Ureter (tissue), 1 donor: ENCODE measurements around the gene SCO2. TPM values are rescaled to one million over a fixed set of nuclear protein-coding genes. Genes with fewer than 3 reads are reported as not detected.
"Not testable (repeated sequence)": the region's sequence is repeated elsewhere in the genome, so short reads cannot be mapped to it uniquely, and the experiment has no call there.

Experiments
- DNase-seq: peaks from one replicate; pipeline ENCODE4 v3.0.0-alpha.2; 2020; ENCODE audit warnings: low spot score
- total RNA-seq: library from RNA; stranded (reverse); gene quantifications from one replicate; pipeline ENCODE4 v1.2.4, GENCODE V29; 2023
- donor health status: DM: yes; HTN: yes; CAD: no.

Gene SCO2
- total RNA-seq, 1 donor from 2014 or later = not detected

DNA sequence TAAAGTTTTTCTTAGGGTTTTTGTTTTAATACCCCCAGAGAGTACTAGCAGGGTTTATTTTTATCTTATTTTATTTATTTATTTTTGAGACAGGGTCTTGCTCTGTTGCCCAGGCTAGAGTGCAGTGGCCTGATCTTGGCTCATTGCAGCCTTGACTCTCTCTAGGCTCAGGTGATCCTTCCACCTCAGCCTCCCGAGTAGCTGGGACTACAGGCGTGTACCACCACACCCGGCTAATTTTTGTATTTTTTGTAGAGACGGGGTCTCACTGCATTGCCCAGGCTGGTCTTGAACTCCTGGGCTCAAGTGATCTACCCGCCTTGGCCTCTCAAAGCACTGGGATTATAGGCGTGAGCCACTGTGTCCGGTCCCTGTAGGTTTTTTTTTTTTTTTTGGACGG lies 5.2 kb downstream of the SCO2 start:
- DNase-seq = not testable (repeated sequence)

DNA sequence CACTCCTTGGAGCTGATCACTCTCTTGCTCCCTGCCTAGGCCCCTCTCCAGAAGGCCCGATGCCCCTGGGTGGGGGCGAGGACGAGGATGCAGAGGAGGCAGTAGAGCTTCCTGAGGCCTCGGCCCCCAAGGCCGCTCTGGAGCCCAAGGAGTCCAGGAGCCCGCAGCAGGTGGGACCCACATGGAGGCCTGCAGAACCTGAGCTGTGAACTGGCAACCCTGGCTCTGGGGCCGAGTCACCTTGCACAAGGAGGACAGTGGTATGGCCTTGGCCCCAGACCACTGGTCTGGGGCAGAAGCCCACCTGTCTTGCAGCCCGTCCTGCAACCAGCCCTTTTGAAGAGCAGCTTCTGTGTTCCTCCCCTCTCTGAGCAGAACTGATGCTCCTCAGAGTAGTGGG lies 6.2 kb downstream of the SCO2 start:
- no peak for DNase-seq

DNA sequence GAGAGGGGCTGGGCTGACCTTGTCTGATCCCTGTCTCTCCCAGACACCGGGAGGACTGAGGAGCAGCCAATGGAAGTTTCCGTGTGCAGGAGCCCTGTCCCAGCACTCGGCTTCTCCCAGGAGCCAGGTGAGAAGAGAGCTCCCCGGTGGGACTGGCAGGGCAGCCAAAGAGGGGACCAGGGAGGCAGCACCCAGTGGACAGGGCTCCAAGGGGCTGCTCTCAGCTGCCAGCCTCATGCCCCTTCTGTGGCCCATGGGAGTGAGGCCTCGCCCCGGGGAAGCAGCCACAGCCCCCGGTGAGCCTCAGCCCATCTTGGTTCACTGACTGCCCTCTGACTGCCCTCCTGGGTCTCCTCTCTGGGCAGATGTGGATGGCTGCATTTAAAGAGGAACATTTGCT lies 6.8 kb downstream of the SCO2 start:
- DNase-seq = no peak

GRCh38 chr22:50517495-50518260 lies 7.7 kb downstream of the SCO2 start:
- DNase-seq = no peak

DNA sequence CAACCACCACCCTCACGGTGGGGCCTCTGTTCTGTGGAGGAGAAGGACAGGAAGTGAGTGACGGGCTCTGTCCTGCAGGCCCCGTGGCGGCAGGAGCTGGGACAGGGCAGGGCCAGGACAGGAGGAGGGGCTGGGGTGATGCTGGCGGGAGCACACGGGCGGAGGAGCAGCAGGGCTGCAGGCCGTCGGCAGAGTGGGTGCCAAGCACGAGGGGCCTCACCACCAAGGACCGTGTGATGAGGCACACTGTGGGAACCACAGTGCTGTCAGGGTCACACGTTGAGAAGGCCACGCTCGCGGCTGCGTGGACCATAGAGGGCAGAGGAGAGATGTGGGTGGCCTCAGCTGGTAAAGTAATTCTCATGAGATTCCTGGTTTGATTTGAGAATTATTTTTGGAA lies 8.5 kb downstream of the SCO2 start:
- DNase-seq = no peak

DNA sequence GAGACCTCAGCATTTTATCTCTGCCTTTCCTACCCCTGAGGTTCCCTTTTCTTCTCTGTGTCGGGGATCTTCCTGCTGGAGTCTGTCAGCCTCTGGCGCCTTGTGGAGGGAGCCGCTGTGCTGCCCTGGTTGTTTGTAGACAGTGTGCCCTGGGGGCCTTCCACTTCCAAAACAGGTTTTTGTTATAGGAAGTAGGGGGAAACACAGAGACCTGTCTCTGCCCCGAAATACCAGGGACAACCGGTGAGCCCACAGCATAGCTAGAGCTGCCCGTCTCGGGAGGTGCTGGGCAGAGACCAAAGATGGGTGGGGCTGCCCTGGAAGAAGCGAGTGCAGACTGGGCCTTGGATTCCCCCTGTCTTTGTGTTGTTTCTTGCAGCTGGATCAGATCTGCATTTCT lies 9.3 kb downstream of the SCO2 start:
- DNase-seq = no peak

DNA sequence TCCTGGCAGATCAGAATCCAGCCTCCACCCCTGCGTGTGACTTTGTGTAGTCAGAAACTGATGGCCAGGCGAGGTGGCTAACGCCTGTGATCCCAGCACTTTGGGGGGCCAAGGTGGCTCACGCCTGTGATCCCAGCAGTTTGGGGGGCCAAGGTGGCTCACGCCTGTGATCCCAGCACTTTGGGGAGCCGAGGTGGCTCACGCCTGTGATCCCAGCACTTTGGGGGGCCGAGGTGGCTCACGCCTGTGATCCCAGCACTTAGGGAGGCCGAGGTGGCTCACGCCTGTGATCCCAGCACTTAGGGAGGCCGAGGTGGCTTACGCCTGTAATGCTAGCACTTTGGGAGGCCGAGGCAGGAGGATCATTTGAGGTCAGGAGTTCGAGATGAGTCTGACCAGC lies 12.2 kb downstream of the SCO2 start:
- DNase-seq = no peak

DNA sequence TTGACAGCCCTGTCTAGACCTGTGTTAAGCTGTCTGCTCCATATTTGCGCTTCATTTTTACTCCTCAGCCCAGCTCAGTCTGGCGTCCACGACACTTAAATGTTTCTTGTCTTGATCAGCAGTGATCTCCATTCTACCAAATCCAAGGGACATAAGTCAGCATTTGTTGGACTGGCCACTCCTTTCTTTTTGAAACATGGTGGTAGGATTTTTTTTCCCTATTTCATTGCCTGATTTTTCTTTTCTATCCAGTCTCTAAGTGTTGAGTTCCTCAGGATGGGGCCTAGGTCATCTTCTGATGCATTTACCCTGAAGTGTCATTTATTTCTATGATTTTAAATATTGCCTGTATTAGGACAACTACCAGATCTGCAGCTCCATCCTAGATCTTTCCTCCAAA lies 16.5 kb downstream of the SCO2 start:
- no peak for DNase-seq

GRCh38 chr22:50507991-50508884 lies 17.2 kb downstream of the SCO2 start, which contains the start of gene NCAPH2:
NCAPH2 (plus strand) TSS chr22:50508224; CDS start chr22:50508338, 114 bp downstream.
- DNase-seq = peak; percentile 97

DNA sequence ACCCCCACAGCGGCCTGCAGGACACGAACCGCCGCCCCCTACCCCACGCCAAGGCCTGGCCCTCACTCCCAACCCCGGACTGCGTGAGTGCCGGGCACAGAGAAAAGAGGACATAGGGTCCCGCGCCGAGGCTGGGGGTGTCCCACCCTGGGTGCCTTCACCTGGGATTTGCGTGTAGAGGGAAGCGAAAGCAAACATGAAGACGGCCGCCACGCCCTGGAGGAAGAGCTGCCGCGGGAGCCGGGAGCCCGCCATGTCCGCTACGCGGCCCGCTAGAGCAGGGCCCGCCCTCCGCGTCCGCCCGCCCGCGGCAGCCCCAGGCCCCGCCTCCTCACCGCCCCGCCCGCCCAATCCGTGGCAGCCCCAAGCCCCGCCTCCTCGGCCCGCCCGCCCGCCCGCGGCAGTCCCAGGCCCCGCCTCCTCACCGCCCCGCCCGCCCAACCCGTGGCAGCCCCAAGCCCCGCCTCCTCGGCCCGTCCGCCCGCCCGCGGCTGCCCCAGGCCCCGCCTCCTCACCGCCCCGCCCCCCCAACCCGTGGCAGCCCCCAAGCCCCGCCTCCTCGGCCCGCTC lies 17.9 kb downstream of the SCO2 start, which contains the start of gene LMF2:
Gene LMF2 (minus strand): TSS at position 282 of the 570 bp plus-strand sequence. CDS start 27 bp downstream, at position 255.
- DNase-seq = peak; percentile 92

DNA sequence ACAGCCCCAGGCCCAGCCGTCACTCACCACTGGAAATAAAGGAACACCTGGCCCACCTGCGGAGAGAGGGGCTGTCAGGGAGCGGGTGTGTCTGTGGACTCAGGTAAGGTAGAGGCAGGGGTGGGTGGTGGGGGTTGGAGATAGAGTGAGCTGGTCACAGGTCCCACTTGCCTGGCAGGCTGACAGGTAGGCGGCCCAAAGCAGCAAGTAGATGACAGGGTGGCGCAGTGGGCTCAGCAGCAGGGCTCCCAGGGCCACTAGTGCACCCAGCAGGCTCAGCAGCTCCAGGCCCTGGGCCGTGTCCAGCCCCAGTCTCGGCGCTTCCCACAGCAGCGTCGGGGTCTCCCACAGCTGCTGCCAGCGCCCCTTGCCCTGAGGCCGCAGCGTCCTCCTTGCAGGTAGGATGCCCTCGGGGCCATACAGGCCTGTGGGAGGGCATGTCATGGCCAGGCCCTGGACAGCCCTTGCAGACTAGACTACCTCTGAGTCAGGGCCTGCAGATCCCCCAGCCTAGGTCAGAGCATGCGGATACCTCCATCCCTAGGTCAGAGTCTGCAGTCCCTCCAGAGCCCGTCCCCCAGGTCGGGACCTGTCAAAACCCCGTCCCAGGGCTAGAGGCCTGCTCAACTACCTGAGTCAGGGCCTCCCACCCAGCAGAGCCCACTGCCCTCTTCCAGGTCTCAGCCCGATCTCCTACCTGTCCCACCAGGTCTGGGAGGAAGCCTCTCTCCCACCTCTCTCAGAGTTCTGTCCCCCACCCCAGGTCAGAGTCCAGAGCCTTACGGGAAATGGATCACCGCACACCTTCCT lies 18.6 kb downstream of the SCO2 start:
- DNase-seq = peak; percentile 60

DNA sequence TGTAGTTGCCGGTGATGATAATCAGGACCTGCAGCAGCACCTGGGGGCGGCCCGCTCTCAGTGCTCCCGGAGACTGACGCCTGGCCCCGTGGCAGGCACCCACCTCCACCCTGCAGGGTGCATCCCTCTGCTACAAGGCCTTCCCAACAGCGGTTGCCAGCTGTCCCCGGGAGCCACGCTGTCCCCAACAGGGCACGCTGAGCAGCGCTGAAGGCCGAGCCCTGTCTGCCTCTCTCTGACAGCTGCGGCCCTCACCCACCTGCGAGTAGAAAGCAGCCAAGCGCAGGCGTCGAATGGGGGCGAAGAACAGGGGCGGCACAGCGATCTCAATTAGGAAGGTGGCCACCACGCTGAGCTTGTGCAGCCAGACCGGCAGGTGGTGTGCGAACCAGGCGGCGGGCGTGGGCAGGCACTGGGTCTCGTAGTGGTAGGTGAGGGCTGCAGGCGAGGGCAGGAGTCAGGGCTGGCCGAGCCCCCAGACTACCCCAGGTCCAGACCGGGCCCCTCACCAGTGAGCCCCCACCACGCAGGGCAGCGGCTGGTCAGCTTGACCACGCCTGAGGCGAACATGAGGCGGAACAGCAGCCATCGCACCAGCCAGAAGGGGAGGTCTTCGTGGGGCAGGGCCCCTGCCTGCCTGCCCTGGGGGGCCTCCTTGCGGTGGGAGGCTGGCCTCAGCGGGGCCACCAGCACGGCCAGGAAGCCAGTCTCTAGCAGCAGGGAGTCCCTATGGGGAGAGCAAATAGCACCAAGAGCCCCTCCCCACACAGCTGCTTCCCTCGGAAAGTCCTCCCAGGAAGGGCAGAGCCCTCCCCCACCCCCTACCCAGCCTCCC lies 19.4 kb downstream of the SCO2 start:
- no peak for DNase-seq

- DNase-seq = no peak
Measured at GRCh38 chr22:50505276-50505775, 20.1 kb downstream of the SCO2 start.

DNA sequence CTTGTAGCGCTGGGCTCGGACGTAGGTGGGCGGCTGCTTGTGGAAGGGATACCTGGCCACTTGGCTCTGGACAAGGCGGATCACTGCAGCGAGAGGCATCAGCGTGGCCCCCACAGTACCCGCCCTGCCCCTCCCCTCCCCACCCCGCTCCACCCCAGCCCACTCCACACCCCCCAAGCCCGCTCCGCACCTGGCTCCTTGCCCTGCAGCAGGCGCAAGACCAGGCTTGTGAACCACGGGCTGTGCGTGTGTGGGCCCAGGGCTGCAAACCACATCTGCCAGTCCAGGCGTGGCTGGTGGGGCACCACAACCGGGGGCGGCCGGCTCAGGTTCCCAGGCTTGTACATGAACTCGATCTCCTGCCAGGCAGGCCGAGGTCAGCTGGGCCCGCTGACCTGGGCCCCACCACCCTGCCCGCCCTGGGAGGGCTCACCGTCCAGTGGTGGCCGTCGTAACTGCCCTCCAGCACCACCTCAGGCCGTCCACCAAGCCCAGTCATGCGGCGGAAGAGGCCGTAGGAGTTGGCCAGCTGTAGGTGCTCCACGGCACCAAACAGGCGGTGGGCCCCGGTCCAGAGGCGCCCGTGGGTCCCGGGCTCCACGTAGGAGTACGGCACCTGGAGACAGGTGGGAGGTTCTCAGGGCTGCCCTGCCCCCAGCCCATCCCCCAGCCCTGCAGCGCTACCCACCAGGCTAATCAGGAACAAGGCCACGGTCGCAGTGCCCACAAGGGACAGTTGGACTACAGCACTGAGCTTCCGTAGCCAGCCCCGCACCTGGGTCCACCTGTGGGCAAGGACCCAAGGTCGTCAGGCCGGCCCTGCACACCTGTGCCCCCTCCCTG lies 20.8 kb downstream of the SCO2 start:
- peak; percentile 79 for DNase-seq

- no peak for DNase-seq
Measured at GRCh38 chr22:50503475-50504145, 21.8 kb downstream of the SCO2 start.

DNA sequence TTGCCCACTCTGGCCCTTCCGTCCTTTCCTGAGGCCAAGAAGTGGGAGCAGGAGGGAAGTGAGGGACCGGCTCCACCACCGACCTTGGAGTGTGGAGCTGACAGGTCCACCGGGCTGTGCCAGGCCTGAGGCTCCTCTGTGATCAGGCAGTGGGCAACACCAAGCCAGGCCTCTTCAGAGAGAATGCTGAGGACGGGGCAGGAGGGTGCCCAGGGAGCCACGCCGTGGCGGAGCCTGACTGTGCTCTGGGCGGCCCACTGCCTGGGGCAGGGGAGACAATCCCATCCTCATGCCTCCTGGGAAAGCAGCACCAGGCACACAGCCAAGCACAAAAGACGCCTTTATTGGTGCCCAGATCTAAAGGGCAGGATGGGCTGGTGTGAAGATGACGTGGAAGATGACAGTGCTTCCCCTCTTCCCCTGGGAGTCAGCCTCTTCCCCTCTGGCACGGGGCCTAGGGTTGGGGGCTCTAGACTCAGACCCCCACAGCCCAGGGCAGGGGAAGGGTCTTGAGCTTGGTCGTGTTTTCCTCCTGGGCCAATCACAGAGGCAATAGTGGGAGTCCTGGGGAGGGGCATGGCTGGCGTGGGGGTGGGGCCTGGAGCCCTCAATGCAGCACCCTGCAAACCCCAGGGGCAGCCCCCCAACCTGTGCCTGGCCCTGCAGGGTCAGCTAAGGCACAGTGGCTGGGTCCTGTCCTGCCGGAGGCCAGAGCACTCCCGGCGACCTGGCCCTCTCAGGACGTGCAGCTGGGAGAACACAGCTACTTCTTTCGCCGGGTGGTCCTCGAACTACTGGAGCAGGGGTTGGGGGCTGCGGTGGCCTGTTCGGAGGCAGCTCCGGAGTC lies 22.5 kb downstream of the SCO2 start:
- no peak for DNase-seq

GRCh38 chr22:50502096-50502495 lies 23.3 kb downstream of the SCO2 start:
- no peak for DNase-seq

GRCh38 chr22:50500452-50500851 lies 24.9 kb downstream of the SCO2 start:
- DNase-seq = no peak
